Loucy (cell line): Measurements from ENCODE around the gene FRMD4A.

Experiments
- EZH2phosphoT487 ChIP-seq: fragments of 200-600 bp; IDR thresholded peaks from 2 replicates; pipeline ENCODE4 v1.6.1; 2018; ENCODE audit warnings: antibody characterized with exemption, mild to moderate bottlenecking, moderate library complexity, borderline replicate concordance
- TF ChIP-seq, protein P1 (sequence below): fragments of 200-600 bp; sonication (generic); conservative IDR thresholded peaks from 2 replicates; pipeline ENCODE4 v1.5.1; 2014; ENCODE audit warnings: mild to moderate bottlenecking, antibody characterized with exemption, low read length

- no peak for TF ChIP-seq EZH2phosphoT487
- TF ChIP-seq, protein P1, sequence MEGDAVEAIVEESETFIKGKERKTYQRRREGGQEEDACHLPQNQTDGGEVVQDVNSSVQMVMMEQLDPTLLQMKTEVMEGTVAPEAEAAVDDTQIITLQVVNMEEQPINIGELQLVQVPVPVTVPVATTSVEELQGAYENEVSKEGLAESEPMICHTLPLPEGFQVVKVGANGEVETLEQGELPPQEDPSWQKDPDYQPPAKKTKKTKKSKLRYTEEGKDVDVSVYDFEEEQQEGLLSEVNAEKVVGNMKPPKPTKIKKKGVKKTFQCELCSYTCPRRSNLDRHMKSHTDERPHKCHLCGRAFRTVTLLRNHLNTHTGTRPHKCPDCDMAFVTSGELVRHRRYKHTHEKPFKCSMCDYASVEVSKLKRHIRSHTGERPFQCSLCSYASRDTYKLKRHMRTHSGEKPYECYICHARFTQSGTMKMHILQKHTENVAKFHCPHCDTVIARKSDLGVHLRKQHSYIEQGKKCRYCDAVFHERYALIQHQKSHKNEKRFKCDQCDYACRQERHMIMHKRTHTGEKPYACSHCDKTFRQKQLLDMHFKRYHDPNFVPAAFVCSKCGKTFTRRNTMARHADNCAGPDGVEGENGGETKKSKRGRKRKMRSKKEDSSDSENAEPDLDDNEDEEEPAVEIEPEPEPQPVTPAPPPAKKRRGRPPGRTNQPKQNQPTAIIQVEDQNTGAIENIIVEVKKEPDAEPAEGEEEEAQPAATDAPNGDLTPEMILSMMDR = no peak
These were observed 499.0 kb downstream of the FRMD4A start for GRCh38 chr10:13831711-13832141.
